Renal cortex interstitium (tissue), 11 donors: Measurements from ENCODE around the gene DYNLT1. TPM values are rescaled to one million over a fixed set of nuclear protein-coding genes. Genes with fewer than 3 reads are reported as not detected.
"Not testable (repeated sequence)": the region's sequence is repeated elsewhere in the genome, so short reads cannot be mapped to it uniquely, and the experiment has no call there.

Source experiments
- DNase-seq, 11 donors: peaks; one replicate each; pipeline ENCODE4 v3.0.0-alpha.2; 2013; ENCODE audit warnings: low read depth in 9 of 11, low spot score in 4 of 11; ENCODE audit errors: extremely low read depth in 1 of 11
- polyA plus RNA-seq, 3 donors: library from polyadenylated mRNA; unstranded; fragments of 120-200 nt; gene quantifications; one replicate each; pipeline ENCODE4 v1.2.1, GENCODE V29; 2013; ENCODE audit not compliant: insufficient read length in 3 of 3

DYNLT1 gene
- polyA plus RNA-seq, 3 donors = 154 to 186 (median 170) TPM

- DNase-seq = peak in 2 of 11 donors; percentile 15 to 26
Measured at GRCh38 chr6:158611541-158612370, 32.8 kb downstream of the DYNLT1 start.

GRCh38 chr6:158611039-158611438, 33.5 kb downstream of the DYNLT1 start:
- no peak for DNase-seq

- DNase-seq = no peak
Measured at GRCh38 chr6:158610319-158610968, 34.1 kb downstream of the DYNLT1 start.

- no peak for DNase-seq
Measured at GRCh38 chr6:158609455-158610155, 34.9 kb downstream of the DYNLT1 start.

GRCh38 chr6:158608221-158608620, 36.3 kb downstream of the DYNLT1 start:
- no peak for DNase-seq

- DNase-seq = no peak
Measured at GRCh38 chr6:158607411-158608170, 37.0 kb downstream of the DYNLT1 start.

GRCh38 chr6:158606935-158607334, 37.6 kb downstream of the DYNLT1 start:
- DNase-seq = no peak

GRCh38 chr6:158606011-158606410, 38.5 kb downstream of the DYNLT1 start:
- DNase-seq = not testable (repeated sequence)

GRCh38 chr6:158605266-158605878, 39.2 kb downstream of the DYNLT1 start:
- DNase-seq = peak in 9 of 11 donors; percentile 47 to 73 (median 58)

- no peak for DNase-seq
Measured at GRCh38 chr6:158604048-158604406, 40.5 kb downstream of the DYNLT1 start.

GRCh38 chr6:158603261-158604047, 41.1 kb downstream of the DYNLT1 start:
- no peak for DNase-seq

GRCh38 chr6:158599635-158600034, 44.9 kb downstream of the DYNLT1 start:
- no peak for DNase-seq

- DNase-seq = no peak
Measured at GRCh38 chr6:158597565-158597964, 47.0 kb downstream of the DYNLT1 start.

GRCh38 chr6:158596861-158597260, 47.7 kb downstream of the DYNLT1 start:
- DNase-seq = no peak

- no peak for DNase-seq
Measured at GRCh38 chr6:158595223-158595622, 49.3 kb downstream of the DYNLT1 start.

GRCh38 chr6:158593670-158594069, 50.9 kb downstream of the DYNLT1 start:
- no peak for DNase-seq

- no peak for DNase-seq
Measured at GRCh38 chr6:158591810-158592209, 52.7 kb downstream of the DYNLT1 start.

GRCh38 chr6:158591134-158591809, 53.3 kb downstream of the DYNLT1 start:
- no peak for DNase-seq
